Mammary epithelial cell (primary cell): ENCODE measurements around the gene CLDN9.

Source experiments
- EZH2 ChIP-seq: IDR thresholded peaks from 2 replicates; pipeline ENCODE4 v1.6.1; 2012; ENCODE audit warnings: low read length, inconsistent platforms, borderline replicate concordance
- TF ChIP-seq, protein P1 (sequence below), 2 donors: IDR thresholded peaks in 1 of 2; conservative IDR thresholded peaks in 1 of 2; 2 replicates each; pipeline ENCODE4 v1.5.1; 2011 to 2012; ENCODE audit warnings: inconsistent platforms in 2 of 2, low read length in 2 of 2, mild to moderate bottlenecking in 2 of 2, control low read depth in 1 of 2, low read depth in 1 of 2; ENCODE audit not compliant: insufficient read depth in 1 of 2; ENCODE audit errors: extremely low read depth in 1 of 2

DNA sequence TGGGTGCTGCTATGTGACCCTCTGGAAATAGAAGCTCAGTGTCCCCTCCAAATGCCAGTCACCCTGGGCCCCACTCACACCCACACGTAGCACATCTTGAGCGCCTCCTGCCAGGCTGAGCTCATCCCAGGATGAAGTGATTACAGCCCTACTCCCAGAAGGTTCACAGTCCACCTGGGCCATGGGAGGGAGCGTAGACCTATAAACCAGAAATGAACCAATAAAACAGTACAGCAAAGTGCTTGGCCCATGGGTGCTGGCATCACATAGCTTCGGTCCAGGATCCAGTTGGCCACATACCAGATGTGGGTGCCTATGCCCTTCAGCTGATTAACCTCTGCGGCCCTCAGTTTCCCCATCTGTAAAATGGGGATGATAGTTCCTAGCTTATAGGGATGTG is 26.2 kb downstream of the CLDN9 start:
- TF ChIP-seq, protein P1, sequence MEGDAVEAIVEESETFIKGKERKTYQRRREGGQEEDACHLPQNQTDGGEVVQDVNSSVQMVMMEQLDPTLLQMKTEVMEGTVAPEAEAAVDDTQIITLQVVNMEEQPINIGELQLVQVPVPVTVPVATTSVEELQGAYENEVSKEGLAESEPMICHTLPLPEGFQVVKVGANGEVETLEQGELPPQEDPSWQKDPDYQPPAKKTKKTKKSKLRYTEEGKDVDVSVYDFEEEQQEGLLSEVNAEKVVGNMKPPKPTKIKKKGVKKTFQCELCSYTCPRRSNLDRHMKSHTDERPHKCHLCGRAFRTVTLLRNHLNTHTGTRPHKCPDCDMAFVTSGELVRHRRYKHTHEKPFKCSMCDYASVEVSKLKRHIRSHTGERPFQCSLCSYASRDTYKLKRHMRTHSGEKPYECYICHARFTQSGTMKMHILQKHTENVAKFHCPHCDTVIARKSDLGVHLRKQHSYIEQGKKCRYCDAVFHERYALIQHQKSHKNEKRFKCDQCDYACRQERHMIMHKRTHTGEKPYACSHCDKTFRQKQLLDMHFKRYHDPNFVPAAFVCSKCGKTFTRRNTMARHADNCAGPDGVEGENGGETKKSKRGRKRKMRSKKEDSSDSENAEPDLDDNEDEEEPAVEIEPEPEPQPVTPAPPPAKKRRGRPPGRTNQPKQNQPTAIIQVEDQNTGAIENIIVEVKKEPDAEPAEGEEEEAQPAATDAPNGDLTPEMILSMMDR (conservative IDR thresholded peaks at IDR 0.05 in 1 of 2, IDR thresholded peaks at IDR 0.05 in 1 of 2; ENCODE audit: extremely low read depth in 1 of 2, insufficient read depth in 1 of 2, low read depth in 1 of 2, low read length in 2 of 2) = no peak
- no peak for TF ChIP-seq EZH2
